Neural crest cell (in vitro differentiated cells): ENCODE data around the gene DENND1A. TPM values are rescaled to one million over a fixed set of nuclear protein-coding genes. Genes with fewer than 3 reads are reported as not detected.

Experiments used
- DNase-seq: peaks from one replicate; pipeline ENCODE4 v3.0.0; 2021; ENCODE audit warnings: low read depth, mixed read lengths, low spot score
- H3K27ac Mint-ChIP-seq: one replicate; pipeline ENCODE4 v1.8.0; 2021; ENCODE audit warnings: mild to moderate bottlenecking, mixed read lengths; ENCODE audit not compliant: unreplicated experiment
- H3K27me3 Mint-ChIP-seq: 2 replicates; pipeline ENCODE4 v1.8.0; 2021; ENCODE audit warnings: low read depth, mild to moderate bottlenecking, mixed read lengths
- H3K36me3 Mint-ChIP-seq: 2 replicates; pipeline ENCODE4 v1.8.0; 2021; ENCODE audit warnings: low read depth, mild to moderate bottlenecking, mixed read lengths
- H3K4me1 Mint-ChIP-seq: 2 replicates; pipeline ENCODE4 v1.8.0; 2021; ENCODE audit warnings: mixed read lengths
- H3K4me3 Mint-ChIP-seq: one replicate; pipeline ENCODE4 v1.8.0; 2021; ENCODE audit warnings: mild to moderate bottlenecking, mixed read lengths
- H3K9me3 Mint-ChIP-seq: 2 replicates; pipeline ENCODE4 v1.8.0; 2021; ENCODE audit warnings: mixed read lengths
- total RNA-seq: library from RNA; stranded (reverse); gene quantifications from 2 replicates; pipeline ENCODE4 v1.2.1, GENCODE V29; 2021
- TF ChIP-seq, protein P1 (sequence below): fragments of 200-600 bp; sonication (generic); conservative IDR thresholded peaks from 2 replicates; pipeline ENCODE4 v1.5.0; 2021; ENCODE audit warnings: antibody characterized with exemption, mild to moderate bottlenecking

The DENND1A gene
- total RNA-seq, 1 donor from 2014 or later: 17.8 TPM

GRCh38 chr9:123487944-123488548 lies 441.9 kb downstream of the DENND1A start:
- Mint-ChIP-seq H3K4me1 (peaks cover 20% of the 10 kb centered on the region), H3K27ac (no peak overlapping the region), H3K4me3 (peak overlapping the region; percentile 20), H3K27me3 (no peaks in the 10 kb centered on the region), H3K36me3 (no peaks in the 10 kb centered on the region), H3K9me3 (no peaks in the 10 kb centered on the region)
- TF ChIP-seq, protein P1, sequence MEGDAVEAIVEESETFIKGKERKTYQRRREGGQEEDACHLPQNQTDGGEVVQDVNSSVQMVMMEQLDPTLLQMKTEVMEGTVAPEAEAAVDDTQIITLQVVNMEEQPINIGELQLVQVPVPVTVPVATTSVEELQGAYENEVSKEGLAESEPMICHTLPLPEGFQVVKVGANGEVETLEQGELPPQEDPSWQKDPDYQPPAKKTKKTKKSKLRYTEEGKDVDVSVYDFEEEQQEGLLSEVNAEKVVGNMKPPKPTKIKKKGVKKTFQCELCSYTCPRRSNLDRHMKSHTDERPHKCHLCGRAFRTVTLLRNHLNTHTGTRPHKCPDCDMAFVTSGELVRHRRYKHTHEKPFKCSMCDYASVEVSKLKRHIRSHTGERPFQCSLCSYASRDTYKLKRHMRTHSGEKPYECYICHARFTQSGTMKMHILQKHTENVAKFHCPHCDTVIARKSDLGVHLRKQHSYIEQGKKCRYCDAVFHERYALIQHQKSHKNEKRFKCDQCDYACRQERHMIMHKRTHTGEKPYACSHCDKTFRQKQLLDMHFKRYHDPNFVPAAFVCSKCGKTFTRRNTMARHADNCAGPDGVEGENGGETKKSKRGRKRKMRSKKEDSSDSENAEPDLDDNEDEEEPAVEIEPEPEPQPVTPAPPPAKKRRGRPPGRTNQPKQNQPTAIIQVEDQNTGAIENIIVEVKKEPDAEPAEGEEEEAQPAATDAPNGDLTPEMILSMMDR: no peak
- DNase-seq: no peak

GRCh38 chr9:123486431-123486830 lies 443.5 kb downstream of the DENND1A start:
- peaks cover 20% of the 10 kb centered on the region for H3K4me1 Mint-ChIP-seq
- no peaks in the 10 kb centered on the region for H3K9me3 Mint-ChIP-seq
- H3K27ac Mint-ChIP-seq: no peak overlapping the region
- H3K36me3 Mint-ChIP-seq: no peaks in the 10 kb centered on the region
- H3K4me3 Mint-ChIP-seq: no peak overlapping the region
- DNase-seq: no peak
- no peaks in the 10 kb centered on the region for H3K27me3 Mint-ChIP-seq
- TF ChIP-seq, protein P1: no peak

DNA sequence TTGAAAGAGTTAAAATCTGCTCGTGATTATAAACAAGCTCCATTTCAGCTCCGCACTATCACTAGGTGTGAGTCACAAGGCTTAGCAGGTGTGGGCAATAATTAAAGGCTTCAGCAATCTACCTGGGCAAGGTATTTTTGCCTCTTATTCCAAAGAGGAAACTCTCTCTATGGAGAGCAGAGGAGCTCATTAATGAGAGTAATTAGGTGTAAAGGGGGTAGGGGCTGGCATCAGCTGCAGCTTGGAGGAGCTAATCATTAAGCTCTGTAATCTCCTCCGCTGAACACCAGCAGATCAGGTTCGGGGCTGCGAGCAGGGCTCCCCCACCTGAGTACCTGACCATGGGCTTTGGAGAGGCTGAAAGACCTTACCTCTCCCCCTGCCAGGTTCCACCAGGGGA lies 444.7 kb downstream of the DENND1A start:
- Mint-ChIP-seq H3K27me3 (no peaks in the 10 kb centered on the region), H3K4me3 (no peak overlapping the region), H3K9me3 (no peaks in the 10 kb centered on the region), H3K4me1 (peaks cover 25% of the 10 kb centered on the region), H3K27ac (no peak overlapping the region), H3K36me3 (no peaks in the 10 kb centered on the region)
- TF ChIP-seq, protein P1: no peak
- no peak for DNase-seq

DNA sequence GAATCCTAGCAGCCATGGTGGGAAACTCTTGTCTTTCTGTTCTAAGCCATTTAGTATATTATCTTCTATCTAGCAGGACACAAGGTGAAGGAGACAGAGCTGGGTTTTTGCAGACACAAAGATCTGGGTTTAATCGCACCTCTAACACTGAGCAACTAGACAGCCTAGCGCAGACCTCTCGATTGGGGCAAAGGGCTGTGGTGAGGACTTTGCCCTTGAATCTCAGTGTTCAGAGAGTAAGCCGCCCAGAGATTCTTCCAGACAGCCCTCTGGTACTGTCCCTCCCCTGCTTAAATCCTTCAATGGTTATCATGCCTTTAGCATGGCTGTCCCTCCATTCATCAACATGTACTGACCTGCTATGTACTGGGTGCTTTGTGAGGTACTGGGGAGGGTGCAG lies 445.8 kb downstream of the DENND1A start:
- Mint-ChIP-seq H3K4me1 (peaks cover 25% of the 10 kb centered on the region), H3K36me3 (no peaks in the 10 kb centered on the region), H3K27me3 (no peaks in the 10 kb centered on the region), H3K9me3 (no peaks in the 10 kb centered on the region), H3K27ac (no peak overlapping the region), H3K4me3 (no peak overlapping the region)
- no peak for DNase-seq
- TF ChIP-seq, protein P1: no peak

DNA sequence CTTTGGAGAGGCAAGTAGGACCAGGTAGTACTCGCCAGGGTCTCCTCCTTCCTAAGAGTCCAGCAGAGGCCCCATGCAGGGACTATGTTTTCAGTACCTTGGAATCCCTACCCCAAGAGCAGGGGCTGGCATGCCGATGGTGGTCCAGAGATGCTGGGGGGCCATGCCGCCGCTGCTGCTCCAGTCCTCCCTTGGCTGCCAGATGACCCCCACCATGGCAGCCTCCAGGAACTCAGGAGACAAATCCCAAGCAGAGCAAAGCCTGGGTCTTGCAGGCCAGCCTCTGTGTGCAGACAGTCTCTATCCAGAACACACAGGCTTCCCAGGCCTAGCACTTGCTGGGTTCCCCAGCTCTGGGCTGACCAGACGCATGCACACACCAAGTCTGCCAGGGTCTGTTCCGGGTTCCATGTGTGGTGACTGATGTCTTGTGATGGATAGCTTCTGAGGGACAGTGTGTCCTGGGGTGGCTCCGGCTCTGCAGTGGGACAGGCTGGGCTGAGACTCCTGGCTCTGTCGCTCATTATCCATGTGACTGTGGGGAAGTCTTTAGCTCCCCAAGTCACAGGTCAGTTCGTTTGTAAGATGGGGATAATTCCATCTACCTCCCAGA lies 446.6 kb downstream of the DENND1A start:
- Mint-ChIP-seq H3K27me3 (no peaks in the 10 kb centered on the region), H3K4me3 (no peak overlapping the region), H3K4me1 (peaks cover 16% of the 10 kb centered on the region), H3K36me3 (no peaks in the 10 kb centered on the region), H3K9me3 (no peaks in the 10 kb centered on the region), H3K27ac (no peak overlapping the region)
- TF ChIP-seq, protein P1: no peak
- no peak for DNase-seq
